GM20000 (cell line): ENCODE results near the gene ZFP92.
"Not testable (repeated sequence)": the region's sequence is repeated elsewhere in the genome, so short reads cannot be mapped to it uniquely, and the experiment has no call there.

Experiments used
- DNase-seq: peaks from one replicate; pipeline ENCODE4 v3.0.0; 2012; ENCODE audit warnings: low spot score
- TF ChIP-seq, protein P1 (sequence below): IDR thresholded peaks from 2 replicates; pipeline ENCODE4 v1.5.1; 2012; ENCODE audit warnings: mild to moderate bottlenecking, control low read depth; ENCODE audit errors: extremely low read depth, missing control alignments

ZFP92 gene

DNA sequence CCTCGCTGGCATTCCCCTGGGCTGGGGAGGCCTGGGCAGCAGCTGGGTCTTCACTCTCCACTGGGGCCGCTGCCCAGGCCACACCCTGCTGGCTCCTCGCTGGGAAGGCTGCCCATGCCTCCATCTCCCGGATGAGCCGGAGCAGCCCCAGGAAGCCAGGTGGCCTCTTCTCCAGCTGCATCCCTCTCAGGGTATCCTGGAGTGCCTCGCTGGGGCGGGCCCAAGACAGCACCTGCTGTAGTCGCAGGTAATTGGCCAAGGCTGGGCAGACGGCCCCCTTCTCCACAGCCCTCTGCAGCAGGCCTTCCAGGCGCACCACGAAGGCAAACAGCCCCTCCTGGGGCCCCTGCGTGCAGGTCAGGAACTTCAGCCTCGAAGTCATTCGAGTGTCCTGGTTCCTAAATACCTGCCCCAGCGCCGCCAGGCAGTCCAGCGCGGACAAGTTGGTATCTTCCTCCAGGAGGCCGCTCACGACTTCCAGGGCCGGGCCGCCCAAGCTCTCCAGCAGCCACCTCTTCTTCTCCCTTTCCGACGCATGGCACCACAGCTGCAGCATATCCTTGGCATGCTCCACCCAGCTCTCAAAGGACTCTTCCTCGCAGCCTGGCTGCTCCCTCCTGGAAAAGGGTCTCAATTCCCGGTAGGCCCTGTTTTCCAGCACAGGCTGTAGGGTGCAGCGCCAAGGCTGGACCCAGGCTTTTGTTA is 13.9 kb upstream of the ZFP92 start:
- no peak for DNase-seq
- TF ChIP-seq, protein P1, sequence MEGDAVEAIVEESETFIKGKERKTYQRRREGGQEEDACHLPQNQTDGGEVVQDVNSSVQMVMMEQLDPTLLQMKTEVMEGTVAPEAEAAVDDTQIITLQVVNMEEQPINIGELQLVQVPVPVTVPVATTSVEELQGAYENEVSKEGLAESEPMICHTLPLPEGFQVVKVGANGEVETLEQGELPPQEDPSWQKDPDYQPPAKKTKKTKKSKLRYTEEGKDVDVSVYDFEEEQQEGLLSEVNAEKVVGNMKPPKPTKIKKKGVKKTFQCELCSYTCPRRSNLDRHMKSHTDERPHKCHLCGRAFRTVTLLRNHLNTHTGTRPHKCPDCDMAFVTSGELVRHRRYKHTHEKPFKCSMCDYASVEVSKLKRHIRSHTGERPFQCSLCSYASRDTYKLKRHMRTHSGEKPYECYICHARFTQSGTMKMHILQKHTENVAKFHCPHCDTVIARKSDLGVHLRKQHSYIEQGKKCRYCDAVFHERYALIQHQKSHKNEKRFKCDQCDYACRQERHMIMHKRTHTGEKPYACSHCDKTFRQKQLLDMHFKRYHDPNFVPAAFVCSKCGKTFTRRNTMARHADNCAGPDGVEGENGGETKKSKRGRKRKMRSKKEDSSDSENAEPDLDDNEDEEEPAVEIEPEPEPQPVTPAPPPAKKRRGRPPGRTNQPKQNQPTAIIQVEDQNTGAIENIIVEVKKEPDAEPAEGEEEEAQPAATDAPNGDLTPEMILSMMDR: no peak

DNA sequence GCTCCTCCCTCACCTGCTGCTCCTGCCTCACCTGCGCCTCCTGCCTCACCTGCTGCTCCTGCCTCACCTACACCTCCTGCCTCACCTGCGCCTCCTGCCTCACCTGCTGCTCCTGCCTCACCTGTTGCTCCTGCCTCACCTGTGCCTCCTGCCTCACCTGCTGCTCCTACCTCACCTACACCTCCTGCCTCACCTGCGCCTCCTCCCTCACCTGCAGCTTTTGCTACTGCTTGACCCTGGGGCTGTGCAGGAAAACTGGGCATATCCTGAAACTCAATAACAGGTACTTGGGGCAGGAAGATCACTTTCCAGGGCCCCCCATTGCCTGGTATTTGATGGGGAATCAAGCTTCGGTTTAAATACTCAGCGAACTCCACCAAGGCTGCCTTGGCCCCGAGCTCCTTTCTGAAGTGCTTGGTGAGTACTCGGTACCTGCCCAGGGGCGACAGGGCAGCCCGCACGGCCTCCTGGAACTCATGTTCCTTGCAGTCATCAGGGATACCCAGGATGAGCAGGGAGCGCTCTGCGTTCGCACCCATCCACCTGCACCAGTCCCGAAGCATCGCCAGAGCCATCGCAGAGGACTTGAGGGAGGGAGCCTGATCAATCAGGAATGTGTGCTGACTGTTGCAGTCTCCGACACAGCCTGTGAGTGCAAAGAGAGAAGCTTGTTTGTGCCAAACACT is 12.9 kb upstream of the ZFP92 start:
- TF ChIP-seq, protein P1: no peak
- no peak for DNase-seq

DNA sequence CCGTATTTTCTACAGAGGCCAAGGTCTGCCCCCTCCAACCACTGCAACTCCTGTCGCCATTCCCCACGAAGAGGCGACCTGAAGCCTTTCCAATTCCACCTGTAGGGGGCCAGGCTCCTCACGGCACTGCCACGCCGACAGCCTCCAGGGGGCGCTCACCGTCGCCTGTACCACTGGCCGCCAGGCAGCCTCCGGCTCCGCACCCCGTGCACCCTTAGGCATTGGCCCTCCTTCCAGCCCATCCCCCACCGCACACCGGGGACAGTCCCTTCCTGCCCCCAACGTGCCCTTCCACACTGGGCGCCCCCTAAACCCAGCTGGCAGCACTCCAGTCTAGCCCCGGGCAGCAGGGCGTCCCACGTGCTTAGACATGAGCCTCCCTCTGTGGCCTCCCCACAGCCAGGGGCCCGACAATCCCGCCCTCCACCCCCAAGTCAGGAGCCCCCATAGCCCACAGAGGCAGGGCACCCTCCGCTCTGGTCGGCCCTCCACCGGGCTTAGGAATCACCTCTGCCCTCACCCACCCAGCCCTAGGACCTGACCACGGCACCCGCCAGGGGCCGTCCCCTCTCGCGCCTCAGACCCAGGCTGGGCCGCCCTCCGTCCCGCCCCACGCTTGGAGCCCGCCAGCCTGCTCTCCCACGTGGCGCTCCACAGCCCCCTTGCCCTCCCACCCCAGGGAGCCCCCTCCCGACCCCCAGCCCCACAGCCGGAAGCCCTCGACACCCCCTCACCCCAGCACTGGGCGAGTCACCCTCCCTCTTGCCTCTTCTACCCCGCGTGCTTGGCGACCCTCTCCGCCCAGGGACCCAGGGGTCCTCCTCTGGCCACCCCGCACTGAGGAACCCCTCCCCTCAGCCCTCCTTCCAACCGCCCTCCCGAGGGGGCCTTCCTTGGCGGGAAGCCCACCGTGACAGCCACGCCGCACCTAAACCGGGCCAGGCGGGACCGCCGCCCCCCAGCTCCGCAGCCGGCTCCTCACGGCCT is 10.8 kb upstream of the ZFP92 start:
- peak; percentile 85 for DNase-seq
- TF ChIP-seq, protein P1: peak; percentile 87

DNA sequence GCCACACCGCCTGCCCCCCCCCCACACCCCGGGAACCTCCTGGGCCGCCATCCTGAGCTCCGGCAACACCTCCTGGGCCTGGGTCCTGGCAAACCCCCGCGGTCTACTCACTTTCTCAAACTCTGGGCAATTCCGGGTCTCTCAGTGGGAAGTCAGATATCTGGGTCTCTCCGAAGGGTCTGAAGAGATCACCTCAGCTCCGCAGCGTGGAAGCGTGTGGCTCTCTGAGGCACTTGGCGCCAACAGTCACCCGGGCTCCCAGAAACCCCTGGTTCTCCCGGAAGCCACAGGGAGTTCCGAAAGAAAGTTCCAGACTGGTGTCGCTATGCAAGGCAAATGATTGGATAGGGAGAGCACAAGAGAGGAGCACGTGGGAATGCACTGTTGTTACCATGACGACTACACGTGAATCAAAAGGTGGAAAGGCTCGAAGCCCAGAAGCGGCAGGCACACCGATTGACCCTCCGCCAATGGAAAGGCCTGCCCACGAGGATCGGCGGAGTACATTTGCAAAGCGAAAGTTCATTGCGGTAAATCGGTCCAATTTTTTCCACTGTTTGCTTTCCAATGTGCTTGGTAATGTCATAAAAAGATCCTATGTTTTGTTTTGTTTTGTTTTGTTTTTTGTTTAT is 10.0 kb upstream of the ZFP92 start, which contains the start of gene PNMA6E:
Gene PNMA6E (minus strand): TSS at position 218 of the 632 bp plus-strand sequence. CDS start 2,501 bp downstream, outside the sequence.
- DNase-seq: no peak
- TF ChIP-seq, protein P1: no peak

DNA sequence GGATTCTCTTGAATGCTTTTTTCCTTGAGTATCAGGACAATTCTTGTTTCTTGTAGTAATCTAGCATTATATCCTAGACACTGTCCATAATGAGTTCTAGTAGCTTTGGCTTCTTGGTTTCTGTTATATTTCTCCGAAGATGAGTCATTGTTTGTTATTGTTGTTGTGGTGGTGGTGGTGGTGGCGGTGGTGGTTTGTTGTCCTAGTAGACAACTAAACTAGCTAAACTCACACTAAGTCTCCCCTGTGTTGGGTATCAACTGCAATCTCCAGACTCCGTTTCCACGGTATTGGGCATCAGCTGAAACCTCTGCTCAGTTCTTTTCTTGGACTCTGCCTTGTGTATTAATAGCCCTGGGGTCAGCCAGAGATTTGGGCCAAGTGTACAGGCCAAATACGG is 6.9 kb upstream of the ZFP92 start:
- not testable (repeated sequence) for DNase-seq

DNA sequence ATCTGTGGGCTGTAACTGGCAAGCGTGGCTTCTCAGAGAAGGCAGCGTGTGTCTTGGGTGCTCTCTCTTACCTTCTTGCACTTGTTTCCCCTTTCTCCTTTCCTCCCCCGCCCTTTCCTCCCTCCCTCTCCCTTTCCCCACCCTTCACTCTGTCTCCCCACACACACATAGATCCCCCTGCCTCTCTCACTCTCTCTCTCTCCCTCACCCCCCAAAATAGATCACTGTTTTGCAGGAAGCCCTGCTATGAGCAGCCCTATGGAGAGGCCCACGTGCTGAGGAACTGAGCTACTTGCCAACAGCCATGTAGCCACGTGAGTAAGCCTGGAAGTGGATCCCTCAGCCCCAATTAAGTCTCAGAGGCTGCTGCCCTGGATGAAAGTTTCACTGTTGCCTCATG is 5.8 kb upstream of the ZFP92 start:
- TF ChIP-seq, protein P1: no peak
- no peak for DNase-seq

DNA sequence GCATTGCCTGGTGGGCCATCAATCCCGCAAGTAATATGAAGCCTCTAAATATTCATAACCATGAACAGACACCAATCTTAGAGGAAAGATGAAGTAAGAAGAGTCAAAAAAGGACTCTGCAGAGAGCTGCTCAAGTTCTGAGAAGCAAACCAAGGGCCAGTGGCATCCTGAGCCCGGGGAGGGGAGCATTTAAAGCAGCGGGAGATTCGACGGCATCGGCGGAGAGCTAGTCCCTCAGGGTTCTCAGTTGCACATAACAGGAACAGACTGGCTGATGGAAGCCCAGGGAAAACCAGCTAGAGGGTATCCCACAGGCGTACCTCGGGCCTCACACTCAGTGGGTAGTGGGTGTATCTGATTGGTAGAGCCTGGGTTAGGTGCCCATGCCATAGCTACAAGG is 5.3 kb upstream of the ZFP92 start:
- TF ChIP-seq, protein P1: no peak

More for the DNA sequence above, 5.3 kb upstream of the ZFP92 start:
- no peak for DNase-seq
